HepG2 (cell line): ENCODE measurements around the gene DAAM1. TPM values are rescaled to one million over a fixed set of nuclear protein-coding genes. Genes with fewer than 3 reads are reported as not detected.

Experiments used
- ATAC-seq: fragments of 200-7000 bp; cut with Tn5 transposase; 3 replicates; pipeline ENCODE4 v1.9.1; 2020; ENCODE audit warnings: mild to moderate bottlenecking, moderate library complexity
- BruUV-seq: library from RNA; stranded (reverse); fragments of 400-500 nt; replicated peaks from 2 replicates; lab custom pipeline; 2021; lab: Mats Ljungman, UMichigan
- CTCF ChIA-PET: fragments of 300-600 bp; formaldehyde crosslinking; extraction: SDS; loops from one replicate; lab custom pipeline; 2021; ENCODE audit warnings: low total read pairs, inconsistent platforms, low intra/inter-chr PET ratio; lab: Yijun Ruan, JAX
- POLR2A ChIA-PET: fragments of 350-600 bp; sonication (Branson Sonifier 250); formaldehyde crosslinking; loops from one replicate; lab custom pipeline; 2020; ENCODE audit warnings: antibody characterized with exemption, inconsistent platforms; lab: Yijun Ruan, JAX
- DNase-seq: peaks from one replicate; pipeline ENCODE4 v3.0.0-alpha.2; 2015; ENCODE audit warnings: low spot score
- FAIRE-seq: peaks from 3 replicates; lab custom pipeline; 2011; peaks lifted over from hg19 to GRCh38; lab: Jason Lieb, UNC
- H2AFZ ChIP-seq: one replicate; pipeline ENCODE4 v1.6.1; 2011; ENCODE audit warnings: low read length, inconsistent platforms
- H3K27ac ChIP-seq: fragments of 300-600 bp; 3 replicates; pipeline ENCODE4 v1.8.0; 2011; ENCODE audit warnings: mixed run types, mild to moderate bottlenecking, mixed read lengths, low read length, inconsistent platforms; ENCODE audit not compliant: insufficient read depth; ENCODE audit errors: extremely low read length
- H3K27me3 ChIP-seq, 2 experiments: fragments of 200-600 bp in 1 of 2; 2 replicates in 1 of 2; 3 replicates in 1 of 2; pipeline versions ENCODE4 v1.6.0 to v1.8.0; 2011; ENCODE audit warnings: low read length in 2 of 2, mild to moderate bottlenecking in 2 of 2, moderate library complexity in 2 of 2, inconsistent platforms in 1 of 2; ENCODE audit not compliant: insufficient read depth in 2 of 2, control insufficient read depth in 1 of 2
- H3K36me3 ChIP-seq, 2 experiments: fragments of 200-600 bp in 1 of 2; replicated peaks in 1 of 2; 2 replicates in 1 of 2; 3 replicates in 1 of 2; pipeline versions ENCODE4 v1.5.1 to v1.8.0; 2011; ENCODE audit warnings: low read length in 2 of 2, inconsistent platforms in 1 of 2; ENCODE audit not compliant: insufficient read depth in 2 of 2, control insufficient read depth in 1 of 2
- H3K4me1 ChIP-seq: 2 replicates; pipeline ENCODE4 v1.5.1; 2012; ENCODE audit warnings: low read length, inconsistent platforms; ENCODE audit not compliant: insufficient read depth
- H3K4me2 ChIP-seq: 2 replicates; pipeline ENCODE4 v1.6.0; 2011; ENCODE audit warnings: low read depth, low read length, inconsistent platforms
- H3K4me3 ChIP-seq, 3 experiments: fragments of 200-600 bp in 1 of 3; sonication (generic), shearing (Covaris generic) in 1 of 3; replicated peaks in 1 of 3; 2 replicates each; pipeline ENCODE4 v1.5.1; 2011 to 2016; ENCODE audit warnings: low read length in 3 of 3, inconsistent platforms in 2 of 3, low read depth in 2 of 3, mild to moderate bottlenecking in 2 of 3, control low read depth in 1 of 3, mixed read lengths in 1 of 3; ENCODE audit not compliant: insufficient read depth in 1 of 3
- H3K79me2 ChIP-seq: one replicate; pipeline ENCODE4 v1.6.1; 2011; ENCODE audit warnings: low read length, inconsistent platforms; ENCODE audit not compliant: insufficient read depth
- H3K9ac ChIP-seq: 2 replicates; pipeline ENCODE4 v1.6.0; 2011; ENCODE audit warnings: mild to moderate bottlenecking, low read depth, low read length, inconsistent platforms; ENCODE audit not compliant: insufficient read depth
- H3K9me3 ChIP-seq: 2 replicates; pipeline ENCODE4 v1.5.1; 2012; ENCODE audit warnings: mild to moderate bottlenecking, low read length
- H4K20me1 ChIP-seq: 2 replicates; pipeline ENCODE4 v1.6.0; 2011; ENCODE audit warnings: inconsistent platforms, mild to moderate bottlenecking, low read length, moderate library complexity; ENCODE audit not compliant: insufficient read depth
- CEBPB ChIP-seq: IDR thresholded peaks from 2 replicates; pipeline ENCODE4 v1.6.1; 2011; ENCODE audit warnings: low read depth, low read length, improper control_type of control experiment, borderline replicate concordance
- CEBPG ChIP-seq: IDR thresholded peaks from 2 replicates; pipeline ENCODE4 v1.6.1; 2016
- HNRNPLL ChIP-seq: fragments of 200-400 bp; formaldehyde crosslinking; IDR thresholded peaks from 2 replicates; pipeline ENCODE4 v1.6.1; 2017; ENCODE audit warnings: mild to moderate bottlenecking, low read depth, low read length; ENCODE audit not compliant: poor library complexity, severe bottlenecking
- NFKB2 ChIP-seq: sonication (generic); formaldehyde crosslinking; IDR thresholded peaks from 2 replicates; pipeline ENCODE4 v1.4.0; 2020; ENCODE audit warnings: missing genetic modification reagents, borderline replicate concordance
- PRDM15 ChIP-seq: sonication (generic); formaldehyde crosslinking; IDR thresholded peaks from 2 replicates; pipeline ENCODE4 v1.4.0; 2020; ENCODE audit warnings: missing genetic modification reagents
- ZNF160 ChIP-seq: sonication (generic); formaldehyde crosslinking; IDR thresholded peaks from 2 replicates; pipeline ENCODE4 v1.8.0; 2022; ENCODE audit warnings: mild to moderate bottlenecking, inconsistent platforms, missing genetic modification reagents
- WGBS: methylation state at CpG from one replicate; pipeline ENCODE4 v1.1.6; 2017; ENCODE audit warnings: low lambda C conversion rate; 5-methylcytosine and 5-hydroxymethylcytosine counted together
- in situ Hi-C: cut with HindIII; loops from 2 replicates; pipeline ENCODE4 v1.10.0; 2017; ENCODE audit warnings: low pct_unique_long_range_greater_than_20kb; ENCODE audit not compliant: extremely low pct_ligation_motif_present
- intact Hi-C: fragments of 100-400 bp; cut with micrococcal nuclease; formaldehyde crosslinking; loops from one replicate; pipeline ENCODE4 v1.10.0; 2022; ENCODE audit not compliant: unreplicated experiment
- polyA plus RNA-seq, 8 experiments: library from polyadenylated mRNA; depleted of rRNA in 3 of 8; stranded (reverse) in 7 of 8; unstranded in 1 of 8; fragments of >200 nt; fragmentation: Illumina TruSeq in 4 of 8; extraction: Trizol in 4 of 8; gene quantifications; 2 replicates each; pipeline versions ENCODE4 v1.2.1 to v1.2.3, GENCODE V29; 2011 to 2016; ENCODE audit warnings: low read depth in 4 of 8, missing spikeins in 1 of 8, mixed read lengths in 1 of 8; ENCODE audit not compliant: insufficient read depth in 1 of 8
- total RNA-seq, 5 experiments: library from RNA; depleted of rRNA; stranded (reverse); fragments of >200 nt; fragmentation: Illumina TruSeq; extraction: Trizol; gene quantifications; 2 replicates each; pipeline ENCODE4 v1.2.3, GENCODE V29; 2016; ENCODE audit warnings: low read depth in 1 of 5

Gene DAAM1
- total and polyA plus RNA-seq, 2 of the 13 experiments (the other 11 are each of a cell fraction or from before 2014, with no cell fraction given): 10.9 to 24.5 TPM

GRCh38 chr14:59271734-59272133 is 83.3 kb downstream of the DAAM1 start:
- H3K27ac ChIP-seq: no peak overlapping the region
- in situ Hi-C loops: no loop called here
- peaks cover 20% of the 10 kb centered on the region for H3K4me1 ChIP-seq
- no peaks in the 10 kb centered on the region for H3K27me3 ChIP-seq
- DNase-seq (no peak), ATAC-seq (no peak), FAIRE-seq (no peak)
- H3K4me2 ChIP-seq: no peak overlapping the region
- no peak overlapping the region for H3K9ac ChIP-seq
- H3K4me3 ChIP-seq: no peak overlapping the region
- no TSS peak for BruUV-seq
- no peaks in the 10 kb centered on the region for H3K9me3 ChIP-seq
- H3K79me2 ChIP-seq: no peaks in the 10 kb centered on the region
- no peak overlapping the region for H2AFZ ChIP-seq
- intact Hi-C loops: no loop called here
- POLR2A ChIA-PET: interaction anchor here (0.9 kb wide), 1 partner anchor 9 kb away, joined by 3 read pairs; no protein-coding TSS in a partner anchor
- 92% methylated on average over 4 of the region's 4 CpGs for WGBS
- peaks cover 2 to 13% of the 10 kb centered on the region in 2 experiments; a peak in 2 of 5 replicates for H3K36me3 ChIP-seq
- TF ChIP-seq PRDM15 (no peak), CEBPG (peak; percentile 32; the same call in 1 of the 2 replicates), NFKB2 (no peak), HNRNPLL (no peak), ZNF160 (CRISPR knock-in tag) (no peak), CEBPB (peak; percentile 80)
- CTCF ChIA-PET: no interaction called here
- H4K20me1 ChIP-seq: no peaks in the 10 kb centered on the region
